HFFc6 (cell line): ENCODE data around the gene CPNE2. TPM values are rescaled to one million over a fixed set of nuclear protein-coding genes. Genes with fewer than 3 reads are reported as not detected.

Experiments used
- DNase-seq: peaks from one replicate; pipeline ENCODE4 v3.0.0-alpha.2; 2018
- H3K27ac Mint-ChIP-seq: 2 replicates; pipeline ENCODE4 v1.8.0; 2020; ENCODE audit warnings: mild to moderate bottlenecking, mixed read lengths
- H3K27me3 Mint-ChIP-seq: 2 replicates; pipeline ENCODE4 v1.8.0; 2021; ENCODE audit warnings: mild to moderate bottlenecking, moderate library complexity, mixed read lengths; ENCODE audit not compliant: insufficient read depth
- H3K36me3 Mint-ChIP-seq: 2 replicates; pipeline ENCODE4 v1.8.0; 2021; ENCODE audit warnings: low read depth, mixed read lengths
- H3K4me1 Mint-ChIP-seq: 2 replicates; pipeline ENCODE4 v1.8.0; 2020; ENCODE audit warnings: low read depth, mixed read lengths
- H3K4me3 Mint-ChIP-seq: 2 replicates; pipeline ENCODE4 v1.8.0; 2020; ENCODE audit warnings: mild to moderate bottlenecking, moderate library complexity, mixed read lengths
- H3K9me3 Mint-ChIP-seq: 2 replicates; pipeline ENCODE4 v1.8.0; 2020; ENCODE audit warnings: mild to moderate bottlenecking, mixed read lengths
- CTCF ChIP-seq: fragments of 200-600 bp; sonication (generic); IDR thresholded peaks from 2 replicates; pipeline ENCODE4 v1.5.0; 2021; ENCODE audit warnings: antibody characterized with exemption, mild to moderate bottlenecking
- total RNA-seq, 6 experiments: library from RNA; stranded (reverse); fragmentation: NEBNext Ultra II Directional; extraction: Animal tissue kit (Norgen Biotek cat#: 25700); gene quantifications; 2 replicates in 1 of 6; 3 replicates in 5 of 6; pipeline ENCODE4 v1.2.3, GENCODE V29; 2021

The CPNE2 gene
- total RNA-seq, 6 experiments from 2014 or later, result 13.0 to 29.6 (median 23.3) TPM

GRCh38 chr16:57196753-57197152 lies 104.4 kb downstream of the CPNE2 start:
- Mint-ChIP-seq H3K36me3 (peaks cover 29% of the 10 kb centered on the region), H3K27me3 (no peaks in the 10 kb centered on the region), H3K4me1 (peaks cover 61% of the 10 kb centered on the region), H3K9me3 (no peaks in the 10 kb centered on the region), H3K4me3 (no peak overlapping the region), H3K27ac (peak overlapping the region; percentile 60)
- DNase-seq, result no peak
- no peak for TF ChIP-seq CTCF

Other genes with a start within 250 kb of the CPNE2 start
- gene SLC12A3, start 227.4 kb upstream of the CPNE2 start, total RNA-seq, result not detected
- gene HERPUD1, start 160.4 kb upstream of the CPNE2 start, total RNA-seq, result 100 to 1,000 TPM in 3 of 6 experiments, 10 to 100 TPM in 3; 87.9 to 109 (median 96.9) TPM
- gene CETP, start 130.6 kb upstream of the CPNE2 start, total RNA-seq, result not detected
- 10 to 100 TPM; 18.2 to 26.2 (median 21.7) TPM for gene NLRC5, start 103.0 kb upstream of the CPNE2 start, total RNA-seq
- gene PSME3IP1, start 93.5 kb downstream of the CPNE2 start, total RNA-seq, result 10 to 100 TPM; 55.9 to 85.0 (median 76.5) TPM
- gene RSPRY1, start 93.7 kb downstream of the CPNE2 start, total RNA-seq, result 10 to 100 TPM; 38.8 to 51.9 (median 47.7) TPM
- gene ARL2BP, start 152.7 kb downstream of the CPNE2 start, total RNA-seq, result 10 to 100 TPM; 70.3 to 80.0 (median 76.7) TPM
- not detected for gene PLLP, start 192.1 kb downstream of the CPNE2 start, total RNA-seq